RPMI7951 (cell line): ENCODE measurements around the gene CACNG4. TPM values are rescaled to one million over a fixed set of nuclear protein-coding genes. Genes with fewer than 3 reads are reported as not detected.

Experiments
- DNase-seq: peaks from one replicate; pipeline ENCODE4 v3.0.0-alpha.2; 2012; ENCODE audit warnings: low read depth
- total RNA-seq: library from RNA; depleted of rRNA; stranded (reverse); fragments of >200 nt; shearing (Covaris generic); gene quantifications from 2 replicates; pipeline ENCODE4 v1.2.3, GENCODE V29; 2014; rRNA removed

The CACNG4 gene
- 0.12 TPM in 1 of 2 replicates, not detected in the other for total RNA-seq

GRCh38 chr17:66963909-66964771, at the start of gene CACNG4:
Gene CACNG4, plus strand, starts transcription at chr17:66964707. Its CDS starts 205 bp downstream, at chr17:66964912.
- no peak for DNase-seq

GRCh38 chr17:66915204-66915611, 49.3 kb upstream of the CACNG4 start:
- DNase-seq: peak; percentile 42

- DNase-seq: no peak
Observed at GRCh38 chr17:66915792-66916191, 48.7 kb upstream of the CACNG4 start.

GRCh38 chr17:66916946-66917345, 47.6 kb upstream of the CACNG4 start:
- DNase-seq: no peak

- DNase-seq: no peak
Observed at GRCh38 chr17:66918896-66919295, 45.6 kb upstream of the CACNG4 start.

GRCh38 chr17:66920435-66920834, 44.1 kb upstream of the CACNG4 start:
- DNase-seq: no peak

- DNase-seq: no peak
Observed at GRCh38 chr17:66920950-66921349, 43.6 kb upstream of the CACNG4 start.

GRCh38 chr17:66923886-66924285, 40.6 kb upstream of the CACNG4 start:
- DNase-seq: no peak

- no peak for DNase-seq
Observed at GRCh38 chr17:66925811-66926500, 38.6 kb upstream of the CACNG4 start.

- DNase-seq: no peak
Observed at GRCh38 chr17:66928949-66929348, 35.6 kb upstream of the CACNG4 start.

GRCh38 chr17:66929591-66929990, 34.9 kb upstream of the CACNG4 start:
- no peak for DNase-seq

GRCh38 chr17:66930933-66931332, 33.6 kb upstream of the CACNG4 start:
- no peak for DNase-seq

GRCh38 chr17:66932311-66932710, 32.2 kb upstream of the CACNG4 start:
- no peak for DNase-seq

- DNase-seq: no peak
Observed at GRCh38 chr17:66934040-66934439, 30.5 kb upstream of the CACNG4 start.

- no peak for DNase-seq
Observed at GRCh38 chr17:66935717-66936116, 28.8 kb upstream of the CACNG4 start.

- no peak for DNase-seq
Observed at GRCh38 chr17:66938656-66939055, 25.9 kb upstream of the CACNG4 start.

- DNase-seq: peak; percentile 39
Observed at GRCh38 chr17:66939461-66940114, 24.9 kb upstream of the CACNG4 start.

GRCh38 chr17:66941249-66941648, 23.3 kb upstream of the CACNG4 start:
- no peak for DNase-seq

- DNase-seq: no peak
Observed at GRCh38 chr17:66941773-66942450, 22.6 kb upstream of the CACNG4 start.

GRCh38 chr17:66942451-66943264, 21.8 kb upstream of the CACNG4 start:
- no peak for DNase-seq

- DNase-seq: peak; percentile 16
Observed at GRCh38 chr17:66943484-66943883, 21.0 kb upstream of the CACNG4 start.
